Omental fat pad (tissue), 4 donors: ENCODE results near the gene GRID1. TPM values are rescaled to one million over a fixed set of nuclear protein-coding genes. Genes with fewer than 3 reads are reported as not detected.

Source experiments
- ATAC-seq: fragments of 150-250 bp; one replicate; pipeline ENCODE4 v1.9.1; 2016; ENCODE audit warnings: mild to moderate bottlenecking, moderate library complexity; ENCODE audit not compliant: low FRiP score
- DNase-seq: peaks from one replicate; pipeline ENCODE4 v3.0.0-alpha.2; 2019; ENCODE audit warnings: low spot score
- CTCF ChIP-seq, 3 donors: fragments of 450-650 bp; IDR thresholded peaks; one replicate each; pipeline ENCODE4 v1.5.1; 2016 to 2017; ENCODE audit warnings: antibody characterized with exemption in 3 of 3, mild to moderate bottlenecking in 3 of 3, moderate library complexity in 2 of 3
- total RNA-seq, 4 donors: library from RNA; depleted of rRNA; stranded (reverse); fragments of >200 nt; gene quantifications; one replicate each; pipeline ENCODE4 v1.1.0, GENCODE V29; 2016

The GRID1 gene
- total RNA-seq, 4 donors from 2014 or later = 1.5 to 3.5 (median 2.4) TPM

- no peak for ATAC-seq
- no peak for TF ChIP-seq CTCF (IDR thresholded peaks at IDR 0.05)
- no peak for DNase-seq
Measured at GRCh38 chr10:86314616-86315548, 51.7 kb downstream of the GRID1 start.

- DNase-seq = no peak
- no peak for ATAC-seq
- no peak for TF ChIP-seq CTCF (IDR thresholded peaks at IDR 0.05)
Measured at GRCh38 chr10:86313621-86314041, 53.0 kb downstream of the GRID1 start.

- no peak for TF ChIP-seq CTCF (IDR thresholded peaks at IDR 0.05)
- ATAC-seq (no peak), DNase-seq (no peak)
Measured at GRCh38 chr10:86312701-86313270, 53.8 kb downstream of the GRID1 start.

GRCh38 chr10:86311906-86312305 is 54.7 kb downstream of the GRID1 start:
- DNase-seq = no peak
- no peak for TF ChIP-seq CTCF (IDR thresholded peaks at IDR 0.05)
- ATAC-seq = no peak

GRCh38 chr10:86311190-86311589 is 55.4 kb downstream of the GRID1 start:
- no peak for ATAC-seq
- DNase-seq = no peak
- TF ChIP-seq CTCF (IDR thresholded peaks at IDR 0.05) = no peak

GRCh38 chr10:86310702-86311101 is 55.9 kb downstream of the GRID1 start:
- DNase-seq = no peak
- ATAC-seq = no peak
- no peak for TF ChIP-seq CTCF (IDR thresholded peaks at IDR 0.05)
